AG04450 (cell line): ENCODE measurements around the gene FSHR. TPM values are rescaled to one million over a fixed set of nuclear protein-coding genes. Genes with fewer than 3 reads are reported as not detected.

Experiments used
- CTCF ChIA-PET: fragments of 300-600, 350-600 bp; formaldehyde crosslinking; extraction: SDS; loops from one replicate; lab custom pipeline; 2022; ENCODE audit warnings: antibody characterized with exemption, inconsistent platforms; lab: Charles Lee
- POLR2A ChIA-PET: fragments of 350-600 bp; formaldehyde crosslinking; extraction: SDS; loops from one replicate; lab custom pipeline; 2021; ENCODE audit warnings: antibody characterized with exemption, inconsistent platforms; lab: Yijun Ruan, JAX
- DNase-seq: peaks from one replicate; pipeline ENCODE4 v3.0.0-alpha.2; 2011; ENCODE audit warnings: low read depth, low spot score
- H3K27ac ChIP-seq: one replicate; pipeline ENCODE4 v1.5.1; 2012; ENCODE audit warnings: low read depth, low read length, control low read depth
- H3K27me3 ChIP-seq: one replicate; pipeline ENCODE4 v1.6.0; 2012; ENCODE audit warnings: low read length; ENCODE audit not compliant: control insufficient read depth, insufficient read depth
- H3K4me3 ChIP-seq: 2 replicates; pipeline ENCODE4 v1.5.1; 2011; ENCODE audit warnings: mild to moderate bottlenecking, low read depth, low read length, control low read depth
- H3K9me3 ChIP-seq: 2 replicates; pipeline ENCODE4 v1.5.1; 2012; ENCODE audit warnings: low read length; ENCODE audit not compliant: control insufficient read depth, insufficient read depth
- CTCF ChIP-seq: IDR thresholded peaks from 2 replicates; pipeline ENCODE4 v1.5.1; 2011; ENCODE audit warnings: low read depth, low read length, control low read depth, inconsistent platforms
- polyA plus RNA-seq: library from polyadenylated mRNA; depleted of rRNA; stranded (reverse); fragments of >200 nt; gene quantifications from 2 replicates; pipeline ENCODE4 v1.2.3, GENCODE V29; 2011

FSHR gene
- polyA plus RNA-seq, 1 experiment: not detected

GRCh38 chr2:48954935-48955334 lies 199.4 kb downstream of the FSHR start:
- ChIA-PET CTCF (interaction anchor here (0.6 to 1.9 kb wide), 3 partner anchors 9 to 1447 kb away, joined by 3 to 9 read pairs (median 3); no protein-coding TSS in a partner anchor), POLR2A (no interaction called here)
- H3K27me3 ChIP-seq: no peaks in the 10 kb centered on the region
- H3K27ac ChIP-seq: no peak overlapping the region
- no peak for TF ChIP-seq CTCF
- H3K9me3 ChIP-seq: no peaks in the 10 kb centered on the region
- DNase-seq: no peak
- H3K4me3 ChIP-seq: no peak overlapping the region

GRCh38 chr2:48954311-48954710 lies 200.0 kb downstream of the FSHR start:
- no peak for TF ChIP-seq CTCF
- CTCF ChIA-PET: interaction anchor here (0.6 to 1.9 kb wide), 3 partner anchors 8 to 1448 kb away, joined by 3 to 9 read pairs (median 3); no protein-coding TSS in a partner anchor
- no peaks in the 10 kb centered on the region for H3K27me3 ChIP-seq
- no peak for DNase-seq
- POLR2A ChIA-PET: no interaction called here
- H3K9me3 ChIP-seq: no peaks in the 10 kb centered on the region
- no peak overlapping the region for H3K27ac ChIP-seq
- no peak overlapping the region for H3K4me3 ChIP-seq

DNA sequence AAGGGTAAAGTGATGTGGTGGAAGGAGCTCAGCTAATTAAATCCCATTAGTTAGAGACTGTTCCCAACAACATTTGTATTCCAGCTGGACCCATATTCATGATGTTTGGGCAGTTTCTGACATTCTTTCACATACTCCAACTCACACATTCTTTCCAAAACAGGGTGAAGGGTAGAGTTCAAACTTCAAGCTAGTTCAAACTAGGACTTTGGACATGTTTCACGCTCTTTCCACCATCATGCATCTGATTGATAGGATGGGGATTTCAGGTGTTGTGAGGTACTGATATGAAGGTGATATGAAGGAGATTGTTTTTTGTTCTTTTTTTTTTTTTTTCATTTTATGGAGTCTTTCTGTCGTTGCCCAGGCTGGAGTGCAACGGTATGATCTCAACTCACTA lies 201.7 kb downstream of the FSHR start:
- no peak for DNase-seq
- POLR2A ChIA-PET: no interaction called here
- H3K9me3 ChIP-seq: no peaks in the 10 kb centered on the region
- CTCF ChIA-PET: no interaction called here
- H3K4me3 ChIP-seq: no peak overlapping the region
- TF ChIP-seq CTCF: no peak
- no peak overlapping the region for H3K27ac ChIP-seq
- no peaks in the 10 kb centered on the region for H3K27me3 ChIP-seq

- Histone ChIP-seq H3K27ac (no peak overlapping the region), H3K4me3 (no peak overlapping the region), H3K27me3 (no peaks in the 10 kb centered on the region), H3K9me3 (no peaks in the 10 kb centered on the region)
- no peak for DNase-seq
- no peak for TF ChIP-seq CTCF
- CTCF ChIA-PET: no interaction called here
- POLR2A ChIA-PET: no interaction called here
These were observed 202.2 kb downstream of the FSHR start for GRCh38 chr2:48952143-48952542.

DNA sequence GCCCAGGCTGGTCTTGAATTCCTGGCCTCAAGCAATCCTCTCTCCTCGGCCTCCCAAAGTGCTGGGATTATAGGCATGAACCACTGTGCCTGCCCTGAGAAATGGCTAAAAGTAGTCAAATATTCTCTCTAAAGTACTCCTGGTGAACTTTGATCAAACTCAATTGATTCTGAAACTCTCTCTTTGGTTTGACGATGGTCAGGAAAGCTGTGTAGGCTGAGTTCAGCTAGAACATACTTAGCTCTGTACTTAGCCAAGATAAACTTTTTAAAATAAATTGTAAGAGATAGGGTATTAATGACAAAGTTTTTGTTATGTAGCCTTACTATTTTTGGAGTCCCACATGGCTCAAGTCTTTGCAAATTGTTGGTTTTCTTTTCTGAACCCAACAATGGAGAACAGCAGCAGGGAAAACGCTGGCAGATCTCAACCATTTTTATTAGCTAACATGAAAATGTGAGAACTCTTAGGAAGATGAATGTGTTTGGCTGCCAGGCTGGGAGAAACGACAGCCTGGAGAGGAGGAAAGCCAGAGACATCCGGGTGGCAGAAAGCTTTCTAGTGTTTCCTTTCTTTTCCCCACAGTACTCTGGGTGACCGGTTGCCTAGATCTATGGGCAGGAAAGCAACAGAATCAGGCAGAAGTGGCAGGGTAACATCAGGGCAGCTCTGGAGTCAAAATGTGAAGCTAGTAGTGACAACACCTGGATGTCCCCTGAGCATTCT lies 205.8 kb downstream of the FSHR start:
- no peaks in the 10 kb centered on the region for H3K27me3 ChIP-seq
- ChIA-PET POLR2A (no interaction called here), CTCF (interaction anchor here (0.7 to 2.7 kb wide), 4 partner anchors 348 to 1454 kb away, joined by 3 to 13 read pairs (median 4); no protein-coding TSS in a partner anchor)
- no peak for TF ChIP-seq CTCF
- H3K9me3 ChIP-seq: no peaks in the 10 kb centered on the region
- H3K27ac ChIP-seq: no peak overlapping the region
- H3K4me3 ChIP-seq: no peak overlapping the region
- DNase-seq: no peak
